GM21786 (cell line): ENCODE data around the gene TBX6.

Experiments
- ATAC-seq: cut with Tn5 transposase; IDR thresholded peaks from one replicate; pipeline ENCODE4 v1.9.1; 2021; ENCODE audit not compliant: unreplicated experiment

TBX6 gene

DNA sequence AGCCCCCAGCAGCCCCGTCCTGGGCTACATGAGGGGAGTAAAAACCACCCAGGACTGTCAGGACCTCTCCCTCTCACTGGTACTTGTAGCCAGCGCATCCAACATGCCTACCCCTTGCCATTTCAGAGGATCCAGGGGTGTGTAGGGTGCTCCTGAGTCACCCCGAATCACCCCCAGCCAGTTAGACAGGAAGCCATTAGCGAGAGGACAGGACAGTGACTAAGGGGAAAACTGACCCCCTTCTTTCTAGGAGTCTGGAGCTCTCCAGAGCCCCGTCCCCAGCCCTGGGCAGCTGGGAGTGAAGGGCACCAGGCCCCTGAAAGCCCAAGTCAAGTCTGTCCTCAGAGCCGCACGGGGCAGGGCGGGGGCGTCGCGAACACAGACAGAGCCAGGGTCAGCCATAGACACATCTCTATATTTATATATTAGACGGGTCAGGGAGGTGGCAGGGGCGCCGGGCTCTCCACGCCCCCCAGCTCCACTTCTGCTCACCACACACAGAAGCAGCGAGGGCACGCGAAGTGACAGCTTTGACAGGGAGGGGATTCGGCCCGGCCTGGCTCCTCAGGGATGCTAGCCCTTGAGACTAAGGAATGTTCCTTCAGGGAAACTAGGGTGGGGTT lies 22.1 kb upstream of the TBX6 start:
- ATAC-seq, result no peak

DNA sequence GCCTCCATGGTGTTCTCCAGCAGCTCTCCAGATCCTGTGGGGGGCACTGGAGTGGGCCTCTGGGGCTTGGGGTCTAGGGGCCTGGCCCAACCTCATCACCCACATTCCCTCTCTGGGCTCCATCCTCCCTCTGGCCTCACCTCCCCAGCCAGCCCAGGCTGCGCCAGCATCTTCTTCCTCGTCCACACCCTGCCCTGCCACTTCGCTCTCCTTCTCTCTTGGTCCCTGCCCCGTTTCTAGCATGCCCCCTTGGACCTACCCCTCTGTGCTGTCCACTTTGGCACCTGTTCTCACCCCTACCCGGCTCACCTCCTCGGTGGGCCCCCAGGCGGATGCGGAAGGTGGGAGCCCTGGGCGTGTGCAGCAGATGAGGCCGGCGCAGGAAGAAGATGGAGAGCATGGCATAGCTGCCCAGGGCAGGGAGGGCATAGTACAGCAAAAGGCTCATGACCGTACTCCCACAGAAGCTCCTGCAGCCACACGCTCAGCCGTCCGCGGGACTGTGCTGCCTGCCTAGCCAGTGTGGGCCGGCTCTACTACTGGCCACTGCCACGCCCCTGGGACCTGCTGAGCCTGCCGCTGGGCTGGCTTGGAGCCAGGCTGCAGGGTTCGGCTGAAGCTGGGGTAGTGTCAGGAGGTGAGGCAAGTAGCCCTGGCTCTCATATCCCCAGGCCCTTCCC lies 21.4 kb upstream of the TBX6 start, which contains the start of gene GDPD3:
TSS of gene GDPD3 (minus strand) at position 507 of the 680 bp plus-strand sequence. CDS start at position 448, 59 bp downstream.
- ATAC-seq, result no peak

DNA sequence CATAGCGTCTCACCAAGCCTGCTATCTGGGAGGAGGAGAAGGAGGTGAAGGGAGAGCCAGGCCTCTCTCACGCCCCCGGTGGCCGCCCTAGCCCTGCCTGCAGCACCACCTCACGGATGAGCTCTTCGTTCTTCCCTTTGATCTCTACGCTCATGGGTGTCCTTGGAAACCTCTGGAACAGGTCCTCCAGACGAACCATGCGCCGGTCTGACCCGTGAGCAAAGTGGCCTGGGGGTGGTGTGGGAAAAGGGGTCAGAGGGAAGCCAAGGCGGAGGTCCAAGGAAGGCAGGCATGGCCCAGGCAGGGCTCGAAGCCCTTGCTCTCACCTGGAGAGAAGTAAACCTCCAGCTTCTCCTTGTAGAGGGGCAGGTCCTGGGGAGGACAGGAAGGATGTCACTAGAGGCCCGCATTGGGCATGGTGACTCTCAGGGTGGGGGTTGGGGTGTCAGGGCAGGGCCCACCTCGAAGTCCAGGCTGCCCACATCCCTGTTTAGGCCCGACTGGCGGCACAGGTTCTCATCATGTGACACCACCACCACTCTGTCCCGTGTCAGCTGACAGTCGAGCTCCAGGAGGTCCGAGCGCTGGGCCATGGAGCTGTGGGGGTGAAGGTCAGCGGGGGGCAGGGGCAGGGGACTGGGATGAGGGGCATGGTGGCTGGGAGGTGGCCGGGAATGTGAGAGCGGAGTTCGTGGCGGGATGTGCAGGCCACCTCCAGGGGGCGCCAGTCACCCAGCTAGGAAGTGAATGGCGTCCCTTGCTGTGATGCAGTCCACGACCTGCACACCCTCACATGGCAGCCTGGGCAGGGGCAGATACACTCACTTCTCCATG lies 20.7 kb upstream of the TBX6 start:
- ATAC-seq, result no peak

GRCh38 chr16:30110661-30111060 lies 18.9 kb upstream of the TBX6 start:
- ATAC-seq, result no peak

GRCh38 chr16:30108059-30108850 lies 16.5 kb upstream of the TBX6 start:
- ATAC-seq, result no peak

- ATAC-seq, result no peak
These were observed 12.8 kb upstream of the TBX6 start for GRCh38 chr16:30104492-30104891.

DNA sequence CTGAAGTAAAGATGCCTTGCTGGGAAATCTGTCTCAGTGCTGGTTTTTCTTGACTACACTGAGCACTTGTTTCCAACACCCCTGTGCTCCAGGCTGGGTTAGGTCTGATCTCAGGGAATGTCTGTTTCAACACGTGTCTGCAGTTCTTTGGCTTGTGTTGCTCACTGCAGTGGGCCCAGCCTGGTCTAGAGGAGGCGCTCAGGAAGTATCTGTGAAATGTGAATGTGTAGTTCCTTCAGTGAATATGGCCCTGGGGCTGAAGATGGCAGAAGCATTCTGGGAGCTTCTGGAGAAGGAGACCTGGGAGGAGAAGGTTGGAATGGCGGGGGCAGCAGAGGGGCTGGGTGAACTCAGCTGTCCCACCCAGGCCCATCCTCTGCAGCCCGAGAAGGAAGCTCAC lies 12.4 kb upstream of the TBX6 start:
- ATAC-seq, result no peak

- ATAC-seq, result no peak
These were observed 5.3 kb upstream of the TBX6 start for GRCh38 chr16:30096862-30097563.

GRCh38 chr16:30096105-30096861 lies 4.6 kb upstream of the TBX6 start, which contains the start of gene YPEL3:
Gene YPEL3, minus strand, starts transcription at chr16:30096213. Its CDS starts 731 bp downstream, at chr16:30095482.
- ATAC-seq, result no peak

DNA sequence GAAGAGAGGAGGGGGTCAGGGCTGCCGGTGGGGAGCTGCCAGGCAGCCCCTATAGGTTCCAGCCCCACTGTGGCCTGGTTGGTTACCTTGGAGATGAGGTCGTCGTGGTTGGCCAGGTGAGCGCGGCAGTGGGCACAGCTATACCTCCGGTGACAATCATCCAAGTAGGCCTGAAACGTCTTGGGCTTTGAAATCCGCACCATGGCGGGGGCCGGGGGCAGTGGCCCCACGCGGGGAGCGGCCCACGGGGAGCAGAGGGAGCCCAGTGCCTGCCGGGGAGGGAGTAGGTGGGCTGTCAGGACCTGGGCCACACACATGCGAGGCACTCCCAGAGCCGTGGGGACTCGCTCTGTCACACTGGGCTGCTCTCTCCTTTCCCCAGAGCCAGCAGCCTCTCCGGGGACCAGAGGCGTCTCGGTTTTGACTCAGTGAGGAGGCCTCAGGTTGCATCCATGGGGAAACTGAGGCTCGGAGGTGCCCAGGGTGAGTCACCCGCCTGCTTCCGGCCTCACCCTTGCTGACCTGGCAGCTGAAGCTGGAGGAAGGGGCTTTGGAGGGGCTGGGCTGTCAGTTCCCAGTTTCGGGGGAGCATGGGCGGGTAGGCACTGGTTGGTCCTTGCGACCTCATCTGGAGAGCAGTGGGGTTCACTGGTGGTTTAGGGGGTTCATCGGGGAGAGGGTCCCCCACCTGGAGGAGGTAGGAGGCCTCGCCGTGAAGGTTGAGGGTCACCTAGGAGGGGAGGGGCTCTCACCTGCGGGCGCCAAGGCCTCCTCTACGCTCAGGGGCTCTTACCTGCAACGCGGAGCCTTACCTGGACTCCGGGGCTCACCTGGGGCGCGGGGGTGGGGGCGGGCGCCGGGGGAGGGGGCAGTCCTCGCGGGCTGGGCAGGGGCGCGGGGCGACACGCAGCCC lies 3.7 kb upstream of the TBX6 start:
- no peak for ATAC-seq

DNA sequence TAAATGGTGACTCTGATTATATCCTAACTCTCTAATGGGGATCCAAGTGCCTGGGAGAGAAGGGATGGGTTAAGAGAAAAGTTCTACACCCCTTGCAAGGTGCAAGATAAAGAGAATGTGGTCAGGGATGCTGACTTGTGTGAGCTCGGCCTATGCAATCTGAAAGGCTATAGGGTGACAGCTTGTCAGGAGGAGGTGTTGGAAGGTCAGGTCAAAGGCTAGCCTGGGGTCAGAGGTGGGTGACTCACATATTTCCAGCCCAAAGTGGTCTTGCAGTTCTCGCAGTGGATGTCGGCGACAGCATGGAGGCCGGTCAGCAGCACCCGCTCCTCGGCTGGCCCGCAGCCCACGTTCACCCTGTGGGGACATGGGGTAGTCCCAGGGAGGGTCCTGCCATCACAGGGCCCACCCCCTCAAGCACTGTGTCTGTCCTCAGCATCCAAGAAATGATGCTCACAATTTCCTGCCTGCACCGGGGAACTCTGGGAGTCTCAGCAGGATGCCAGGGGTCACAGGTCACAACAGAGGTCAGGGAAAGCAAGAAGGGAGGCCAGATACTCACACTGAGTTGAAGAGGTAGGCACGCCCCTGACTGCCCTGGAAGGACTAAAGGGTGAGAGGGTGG lies 2.9 kb upstream of the TBX6 start:
- no peak for ATAC-seq

GRCh38 chr16:30092373-30093010 lies 768 bp upstream of the TBX6 start:
- peak; percentile 49 for ATAC-seq

DNA sequence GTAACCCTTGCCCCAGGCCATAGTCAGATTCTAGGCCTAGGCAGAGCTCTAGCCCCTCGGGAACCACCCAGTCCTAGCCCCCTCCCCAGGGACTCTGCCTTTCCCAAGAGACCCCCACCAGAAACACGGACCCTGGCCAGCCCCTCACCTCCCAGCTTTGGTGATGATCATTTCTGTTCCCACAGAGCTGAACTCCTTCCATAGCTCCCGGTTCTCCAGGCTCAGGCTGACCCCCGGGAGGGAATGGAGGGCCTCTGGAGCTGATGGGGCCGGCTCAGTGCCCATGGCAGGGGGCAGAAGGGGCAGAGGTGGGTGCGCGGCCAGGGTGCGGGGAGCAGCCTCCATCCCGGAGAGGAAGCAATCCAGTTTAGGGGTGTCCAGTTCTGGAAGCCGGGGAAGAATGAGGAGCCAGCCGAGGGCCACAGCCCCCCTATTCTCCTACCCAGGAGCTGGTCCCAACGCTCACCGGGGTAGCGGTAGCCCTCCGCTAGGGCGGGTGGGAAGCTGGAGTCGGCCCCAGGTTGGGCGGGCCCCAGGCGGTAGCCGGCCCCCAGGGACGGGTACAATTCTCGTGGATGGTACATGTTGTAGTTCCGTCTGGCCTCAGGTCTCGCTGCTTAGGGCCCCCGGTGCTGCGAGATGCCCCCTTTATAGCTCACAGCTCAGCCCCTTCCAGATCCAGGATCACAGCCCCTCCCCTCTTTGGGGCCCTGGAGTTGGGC lies 953 bp downstream of the TBX6 start:
- ATAC-seq, result no peak

- no peak for ATAC-seq
These were observed 2.7 kb downstream of the TBX6 start for GRCh38 chr16:30088832-30089624.

- ATAC-seq, result no peak
These were observed 3.4 kb downstream of the TBX6 start for GRCh38 chr16:30088237-30088831.
